ENCODE data around the gene COPA. TPM values are rescaled to one million over a fixed set of nuclear protein-coding genes. Genes with fewer than 3 reads are reported as not detected.
A peak's percentile ranks its signal among the peaks of the same experiment; 100 is the strongest.

The COPA gene
- total and polyA plus RNA-seq, 10 of the 15 experiments (the other 5 are each of a cell fraction or from before 2014, with no cell fraction given) = 53.7 to 180 (median 123) TPM

DNA sequence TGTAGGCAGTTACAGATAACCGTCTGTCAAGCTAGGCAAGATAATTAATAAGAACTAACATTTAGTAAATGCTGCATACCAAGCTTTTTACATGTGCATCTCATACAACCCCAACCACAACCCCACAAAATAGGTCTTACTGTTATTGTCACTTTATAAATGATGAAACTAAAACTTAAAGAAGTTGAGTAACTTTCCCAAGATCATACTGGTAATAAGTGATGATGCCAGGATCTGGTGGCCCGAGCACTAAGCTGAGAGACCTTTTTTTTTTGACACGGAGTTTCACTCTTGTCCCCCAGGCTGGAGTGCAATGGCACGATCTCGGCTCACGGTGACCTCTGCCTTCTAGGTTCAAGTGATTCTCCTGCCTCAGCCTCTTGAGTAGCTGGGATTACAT is 1.9 kb upstream of the COPA start:
- no peak for FAIRE-seq
- CTCF ChIA-PET = interaction anchor here (0.9 to 2.9 kb wide), 8 partner anchors 14 to 151 kb away, joined by 3 to 23 read pairs (median 4); partner anchors contain the start of gene DCAF8
- intact Hi-C loops (cut with micrococcal nuclease; ENCODE audit: unreplicated experiment) (loop anchor here (5.0 kb wide), 1 partner anchor 262 kb away; no protein-coding TSS in a partner anchor), in situ Hi-C loops (cut with MboI) (loop anchor here (25.0 kb wide), 1 partner anchor 1308 kb away; no protein-coding TSS in a partner anchor)
- DNase-seq (ENCODE audit: low read depth, low spot score) = no peak
- Histone ChIP-seq H3K9me3 (replicated peaks; ENCODE audit: control insufficient read depth, insufficient read depth, low read length) (no peaks in the 10 kb centered on the region), H3K27ac (ENCODE audit: control insufficient read depth, insufficient read depth) (no peak overlapping the region), H2AFZ (ENCODE audit: control insufficient read depth, low read depth, low read length) (no peak overlapping the region), H3K4me1 (ENCODE audit: control insufficient read depth, insufficient read depth, low read length) (peaks cover 23% of the 10 kb centered on the region), H3K4me2 (ENCODE audit: control insufficient read depth, insufficient read depth) (peak overlapping the region; percentile 80), H3K4me3 (no peak overlapping the region), H4K20me1 (ENCODE audit: control insufficient read depth, insufficient read depth) (no peaks in the 10 kb centered on the region), H3K9ac (ENCODE audit: control insufficient read depth, insufficient read depth, low read length) (no peak overlapping the region), H3K36me3 (ENCODE audit: control insufficient read depth in 2 of 2, insufficient read depth in 2 of 2, low read length in 1 of 2) (peaks cover 6 to 17% of the 10 kb centered on the region in 2 experiments), H3K79me2 (ENCODE audit: control insufficient read depth, insufficient read depth, low read length) (peaks cover 73% of the 10 kb centered on the region), H3K27me3 (replicated peaks in 1 of 2; ENCODE audit: control insufficient read depth in 2 of 2, insufficient read depth in 2 of 2, low read length in 1 of 2) (no peaks in the 10 kb centered on the region)
- SMC1A ChIA-PET (ENCODE audit: uncharacterized antibody, unreplicated experiment) = interaction anchor here (1.5 to 1.7 kb wide), 2 partner anchors 10 to 141 kb away, joined by 4 to 5 read pairs; no protein-coding TSS in a partner anchor
- RAD21 ChIA-PET (ENCODE audit: unreplicated experiment) = interaction anchor here (0.7 to 1.4 kb wide), 2 partner anchors 85 to 246 kb away, joined by 3 to 4 read pairs; partner anchors contain the start of gene IGSF8
- WGBS (ENCODE audit: insufficient coverage, insufficient replicate concordance, low lambda C conversion rate, missing lambda C conversion rate) = 98% methylated on average over 6 of the region's 6 CpGs
- TF ChIP-seq CHD1 (IDR thresholded peaks at IDR 0.05; ENCODE audit: low read depth, low read length) = no peak
- no peak for TF ChIP-seq HSF1 (IDR thresholded peaks at IDR 0.05; ENCODE audit: low read depth, low read length)
- no peak for TF ChIP-seq BRCA1 (IDR thresholded peaks at IDR 0.05; ENCODE audit: low read depth, low read length)
- TF ChIP-seq YBX1 (IDR thresholded peaks at IDR 0.05) = no peak
- TF ChIP-seq, protein P1, sequence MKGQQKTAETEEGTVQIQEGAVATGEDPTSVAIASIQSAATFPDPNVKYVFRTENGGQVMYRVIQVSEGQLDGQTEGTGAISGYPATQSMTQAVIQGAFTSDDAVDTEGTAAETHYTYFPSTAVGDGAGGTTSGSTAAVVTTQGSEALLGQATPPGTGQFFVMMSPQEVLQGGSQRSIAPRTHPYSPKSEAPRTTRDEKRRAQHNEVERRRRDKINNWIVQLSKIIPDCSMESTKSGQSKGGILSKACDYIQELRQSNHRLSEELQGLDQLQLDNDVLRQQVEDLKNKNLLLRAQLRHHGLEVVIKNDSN (IDR thresholded peaks at IDR 0.05; ENCODE audit: borderline replicate concordance, extremely low read length, insufficient read depth, low read depth, low read length) = no peak
- no peak for TF ChIP-seq EZH2 (IDR thresholded peaks at IDR 0.05; ENCODE audit: borderline replicate concordance, control insufficient read depth, low read depth, low read length)
- TF ChIP-seq YY1 (IDR thresholded peaks at IDR 0.05; ENCODE audit: low read depth, low read length) = no peak
- TF ChIP-seq HDAC2 (IDR thresholded peaks at IDR 0.05) = no peak
- POLR2A ChIA-PET = interaction anchor here (1.4 to 4.8 kb wide), 2 partner anchors 11 to 282 kb away, joined by 3 to 25 read pairs; no protein-coding TSS in a partner anchor
- no peak for ATAC-seq
- BruUV-seq (replicated peaks) = no TSS peak

All from GM12878 (cell line).